GM23248 (cell line): Measurements from ENCODE around the gene RAB31.

ENCODE experiments used
- EZH2 ChIP-seq: fragments of 200-600 bp; sonication (generic); IDR thresholded peaks from 2 replicates; pipeline ENCODE4 v1.6.1; 2018; ENCODE audit warnings: antibody characterized with exemption, mild to moderate bottlenecking; ENCODE audit not compliant: insufficient read depth, poor library complexity, severe bottlenecking
- EZH2phosphoT487 ChIP-seq: fragments of 200-600 bp; sonication (generic); IDR thresholded peaks from 2 replicates; pipeline ENCODE4 v1.6.1; 2018; ENCODE audit warnings: antibody characterized with exemption, moderate library complexity, mild to moderate bottlenecking, low read depth; ENCODE audit not compliant: insufficient read depth

DNA sequence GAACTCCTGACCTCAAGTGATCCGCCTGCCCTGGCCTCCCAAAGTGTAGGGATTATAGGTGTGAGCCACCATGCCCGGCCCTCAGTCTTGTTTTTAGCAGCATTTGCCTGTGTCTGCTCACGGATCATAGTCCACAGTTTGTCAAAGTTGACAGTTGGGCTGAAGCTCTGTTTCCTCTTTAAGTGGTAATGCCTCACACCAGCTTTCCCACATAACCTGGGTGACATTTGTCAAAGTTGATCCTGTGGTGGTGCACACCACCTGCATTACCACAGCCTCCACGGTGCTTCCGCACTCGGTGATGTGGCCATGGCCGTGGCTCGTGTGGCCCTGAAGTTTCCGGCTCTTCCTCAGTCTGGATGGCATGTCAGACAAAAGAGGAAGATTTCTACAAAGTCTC is 27.1 kb downstream of the RAB31 start:
- TF ChIP-seq EZH2phosphoT487: no peak
- no peak for TF ChIP-seq EZH2
